Activated CD8-positive, alpha-beta memory T cell treated with anti-CD3 and anti-CD28 coated beads for 48 hours (primary cell): ENCODE measurements around the gene FN3K.

Experiments
- DNase-seq, 3 experiments: peaks; one replicate each; pipeline ENCODE4 v3.0.0-alpha.2; 2020; ENCODE audit warnings: low read depth in 2 of 3, low spot score in 2 of 3

Gene FN3K

DNA sequence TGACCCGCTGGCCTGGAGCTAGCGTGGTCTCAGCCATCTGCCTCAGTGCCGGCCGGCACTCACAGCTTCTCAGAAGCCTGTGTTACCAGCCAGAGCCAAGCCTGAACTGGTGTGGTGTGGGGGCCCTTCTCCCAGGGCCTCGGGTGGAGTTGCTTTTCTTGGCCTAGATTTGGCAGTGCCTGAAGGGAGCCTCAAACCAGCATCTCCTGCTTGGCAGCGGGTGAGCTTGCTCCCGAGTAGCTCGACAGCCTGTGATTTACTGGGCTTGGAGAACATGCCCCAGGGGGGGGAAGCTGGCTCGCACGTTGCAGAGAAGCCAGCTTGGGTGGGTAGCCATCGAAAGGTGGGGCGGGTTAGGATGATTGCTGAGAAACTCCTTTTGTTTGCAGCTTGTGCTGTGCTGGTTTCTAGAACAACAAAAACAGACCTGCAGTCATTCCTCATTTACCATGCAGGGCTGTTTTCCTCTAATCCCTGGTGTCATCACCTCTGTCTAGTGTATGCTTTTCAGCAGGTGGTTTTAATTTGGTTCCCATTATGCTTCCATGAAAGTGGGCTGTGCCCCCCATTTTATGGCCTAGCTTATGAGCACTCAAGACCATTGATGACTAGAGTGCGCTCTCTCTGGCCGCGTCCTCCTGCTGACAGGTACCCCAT is 58.7 kb downstream of the FN3K start:
- DNase-seq = no peak

DNA sequence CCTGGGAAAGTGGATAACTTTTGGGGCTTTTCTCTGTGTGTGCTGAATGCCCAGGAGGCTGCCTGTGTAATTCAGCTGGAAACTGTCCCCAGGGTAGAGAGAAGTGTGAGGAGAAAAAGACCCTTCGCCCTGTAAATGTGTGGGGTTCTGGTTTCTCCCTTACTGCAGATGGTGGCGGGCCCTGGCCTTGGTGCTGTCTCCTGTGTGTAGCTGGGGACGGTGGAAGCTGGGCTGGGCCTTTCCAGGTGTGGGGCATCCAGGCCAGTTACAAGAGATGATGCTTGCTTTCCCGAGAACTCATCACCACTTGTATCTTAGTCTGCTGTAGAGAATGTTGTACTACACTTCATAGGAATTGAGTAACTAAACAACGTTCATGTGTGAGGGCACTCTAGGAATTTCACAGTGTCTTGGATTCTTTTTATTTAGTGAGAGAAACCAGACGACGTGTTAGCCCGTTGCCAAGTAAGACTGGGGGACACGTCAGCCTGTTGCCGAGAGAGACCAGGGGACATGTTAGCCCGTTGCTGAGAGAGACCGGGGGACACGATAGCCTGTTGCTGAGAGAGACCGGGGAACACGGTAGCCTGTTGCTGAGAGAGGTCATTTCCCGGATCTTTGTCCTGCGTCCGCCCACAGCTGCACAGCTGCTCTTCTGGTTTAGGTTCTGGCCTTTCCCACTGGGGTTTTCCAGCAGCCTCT is 59.5 kb downstream of the FN3K start:
- no peak for DNase-seq

DNA sequence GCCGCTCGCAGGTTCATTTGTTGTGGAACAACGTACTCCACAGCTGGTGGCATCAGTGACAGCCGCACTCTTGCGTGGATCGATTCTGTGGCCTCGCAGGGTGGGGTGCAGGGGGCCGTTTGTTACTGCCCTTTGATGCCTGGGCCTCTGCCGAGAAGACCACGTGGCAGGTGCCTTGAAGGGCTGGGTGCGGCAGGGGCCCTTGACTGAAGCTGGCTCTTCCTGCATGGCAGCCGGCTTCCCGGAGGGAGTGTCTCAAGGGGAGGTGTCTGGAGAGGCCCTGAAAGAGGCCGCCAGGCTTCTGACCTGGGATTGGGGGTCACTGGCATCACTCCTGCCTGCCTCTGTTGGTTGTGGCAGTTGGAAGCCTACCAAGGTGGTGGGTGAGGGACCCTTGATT is 60.2 kb downstream of the FN3K start:
- DNase-seq = no peak

DNA sequence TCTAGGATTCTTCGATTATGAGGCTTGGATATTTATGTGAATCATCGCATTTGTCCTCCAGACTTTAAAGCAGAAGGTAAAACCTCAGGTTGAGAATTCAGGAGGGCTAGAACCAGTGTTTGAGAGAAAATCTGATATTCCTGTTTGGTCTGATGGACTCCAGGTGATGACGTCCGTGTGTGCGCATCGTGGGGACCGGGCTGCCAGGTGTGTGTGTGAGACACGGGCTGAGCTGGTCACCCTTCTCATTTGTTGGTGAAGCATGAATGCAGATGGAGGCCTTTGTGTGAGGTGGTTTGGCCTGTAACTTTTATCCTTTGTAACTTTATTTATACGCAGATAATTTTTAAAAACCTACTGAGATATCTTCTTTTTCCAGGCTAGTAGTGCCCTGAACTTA is 61.6 kb downstream of the FN3K start:
- DNase-seq = no peak

DNA sequence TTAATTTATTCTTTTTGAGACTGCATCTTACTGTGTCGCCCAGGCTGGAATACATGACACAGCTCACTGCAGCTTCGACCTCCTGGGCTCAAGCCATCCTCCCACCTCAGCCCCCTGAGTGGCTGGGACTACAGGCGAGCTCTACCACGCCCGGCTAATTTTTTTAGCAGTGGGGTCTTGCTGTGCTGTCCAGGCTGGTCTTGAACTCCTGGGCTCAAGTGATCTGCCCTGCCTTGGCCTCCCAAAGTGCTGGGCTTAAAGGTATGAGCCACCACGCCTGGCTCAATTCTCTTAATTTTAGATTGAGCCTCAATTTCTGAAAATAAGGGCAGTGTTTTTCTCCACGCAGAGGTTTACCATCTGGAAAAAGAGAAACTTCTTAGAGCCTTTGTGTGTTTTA is 63.3 kb downstream of the FN3K start:
- no peak for DNase-seq

DNA sequence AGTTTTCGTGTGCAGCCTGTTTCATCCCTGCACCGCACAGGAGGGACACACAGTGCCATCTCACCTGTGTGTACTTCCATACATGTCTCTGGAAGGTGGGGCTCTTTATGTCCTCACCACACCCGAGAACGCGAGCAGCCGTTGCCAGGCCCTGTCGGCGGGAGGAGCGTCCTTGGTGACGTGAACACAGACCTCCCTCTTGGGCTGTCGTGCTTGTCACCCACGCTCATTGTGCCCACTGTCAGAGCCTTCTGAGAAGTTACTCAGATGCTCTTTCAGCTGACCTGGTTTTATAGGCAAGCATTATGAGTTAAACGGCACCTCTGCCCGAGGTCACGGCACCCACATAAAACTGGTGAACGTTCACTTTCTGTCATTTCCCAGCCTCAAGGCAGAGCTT is 64.2 kb downstream of the FN3K start:
- DNase-seq = no peak
